Measurements from ENCODE around the gene PDE3A. TPM values are rescaled to one million over a fixed set of nuclear protein-coding genes. Genes with fewer than 3 reads are reported as not detected.

The PDE3A gene
- total RNA-seq, 1 donor from 2014 or later, result 1.3 TPM

DNA sequence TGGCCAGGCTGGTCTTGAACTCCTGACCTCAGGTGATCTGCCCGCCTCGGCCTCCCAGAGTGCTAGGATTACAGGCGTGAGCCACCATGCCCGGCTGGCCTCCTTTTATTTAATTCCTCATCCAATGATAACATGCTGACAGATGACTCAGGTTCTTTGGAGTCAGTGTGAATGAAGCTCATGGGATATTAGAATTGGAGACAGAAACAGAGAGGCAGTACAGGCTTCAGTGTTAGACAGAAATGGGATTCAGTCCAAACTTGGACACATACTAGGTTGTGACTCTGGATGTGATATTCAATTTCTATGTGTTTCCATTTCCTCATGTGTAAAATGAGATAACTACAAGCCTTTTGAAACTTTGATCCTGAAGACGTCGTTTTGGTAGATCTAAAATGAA, 47.3 kb downstream of the PDE3A start:
- H3K27ac Mint-ChIP-seq (ENCODE audit: unreplicated experiment), result no peak overlapping the region
- H3K4me1 Mint-ChIP-seq (ENCODE audit: low read depth, unreplicated experiment), result peaks cover 2% of the 10 kb centered on the region
- no peak overlapping the region for H3K4me3 Mint-ChIP-seq (ENCODE audit: unreplicated experiment)
- no peaks in the 10 kb centered on the region for H3K36me3 Mint-ChIP-seq (ENCODE audit: unreplicated experiment)
- no peak for DNase-seq
- TF ChIP-seq, protein P1, sequence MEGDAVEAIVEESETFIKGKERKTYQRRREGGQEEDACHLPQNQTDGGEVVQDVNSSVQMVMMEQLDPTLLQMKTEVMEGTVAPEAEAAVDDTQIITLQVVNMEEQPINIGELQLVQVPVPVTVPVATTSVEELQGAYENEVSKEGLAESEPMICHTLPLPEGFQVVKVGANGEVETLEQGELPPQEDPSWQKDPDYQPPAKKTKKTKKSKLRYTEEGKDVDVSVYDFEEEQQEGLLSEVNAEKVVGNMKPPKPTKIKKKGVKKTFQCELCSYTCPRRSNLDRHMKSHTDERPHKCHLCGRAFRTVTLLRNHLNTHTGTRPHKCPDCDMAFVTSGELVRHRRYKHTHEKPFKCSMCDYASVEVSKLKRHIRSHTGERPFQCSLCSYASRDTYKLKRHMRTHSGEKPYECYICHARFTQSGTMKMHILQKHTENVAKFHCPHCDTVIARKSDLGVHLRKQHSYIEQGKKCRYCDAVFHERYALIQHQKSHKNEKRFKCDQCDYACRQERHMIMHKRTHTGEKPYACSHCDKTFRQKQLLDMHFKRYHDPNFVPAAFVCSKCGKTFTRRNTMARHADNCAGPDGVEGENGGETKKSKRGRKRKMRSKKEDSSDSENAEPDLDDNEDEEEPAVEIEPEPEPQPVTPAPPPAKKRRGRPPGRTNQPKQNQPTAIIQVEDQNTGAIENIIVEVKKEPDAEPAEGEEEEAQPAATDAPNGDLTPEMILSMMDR (IDR thresholded peaks at IDR 0.05; ENCODE audit: partially characterized antibody, unreplicated experiment), result no peak
- no peaks in the 10 kb centered on the region for H3K27me3 Mint-ChIP-seq (ENCODE audit: unreplicated experiment)
- no peaks in the 10 kb centered on the region for H3K9me3 Mint-ChIP-seq (ENCODE audit: unreplicated experiment)

DNA sequence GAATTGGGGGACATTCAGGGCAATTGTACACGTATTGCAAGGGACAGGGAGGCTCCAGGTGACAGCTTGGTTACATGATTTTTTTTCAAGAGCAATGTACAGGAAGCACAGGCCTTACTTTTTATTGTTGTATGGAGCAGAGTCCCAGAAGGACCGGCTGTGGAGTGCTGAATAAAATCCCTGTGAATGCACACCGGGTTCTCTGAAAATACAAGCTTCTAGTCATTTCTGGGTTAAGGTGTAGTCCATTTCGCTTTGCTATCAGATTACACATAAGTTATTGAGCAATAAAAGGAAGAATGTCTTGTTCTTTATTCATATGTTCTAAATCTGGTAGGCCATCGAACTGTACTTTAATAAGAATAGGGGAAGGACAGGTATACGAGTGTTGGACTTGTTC, 52.2 kb downstream of the PDE3A start:
- no peaks in the 10 kb centered on the region for H3K36me3 Mint-ChIP-seq (ENCODE audit: unreplicated experiment)
- no peak for DNase-seq
- no peaks in the 10 kb centered on the region for H3K9me3 Mint-ChIP-seq (ENCODE audit: unreplicated experiment)
- no peak overlapping the region for H3K4me3 Mint-ChIP-seq (ENCODE audit: unreplicated experiment)
- H3K27me3 Mint-ChIP-seq (ENCODE audit: unreplicated experiment), result no peaks in the 10 kb centered on the region
- TF ChIP-seq, protein P1 (IDR thresholded peaks at IDR 0.05; ENCODE audit: partially characterized antibody, unreplicated experiment), result no peak
- no peak overlapping the region for H3K27ac Mint-ChIP-seq (ENCODE audit: unreplicated experiment)
- peaks cover 5% of the 10 kb centered on the region for H3K4me1 Mint-ChIP-seq (ENCODE audit: low read depth, unreplicated experiment)

DNA sequence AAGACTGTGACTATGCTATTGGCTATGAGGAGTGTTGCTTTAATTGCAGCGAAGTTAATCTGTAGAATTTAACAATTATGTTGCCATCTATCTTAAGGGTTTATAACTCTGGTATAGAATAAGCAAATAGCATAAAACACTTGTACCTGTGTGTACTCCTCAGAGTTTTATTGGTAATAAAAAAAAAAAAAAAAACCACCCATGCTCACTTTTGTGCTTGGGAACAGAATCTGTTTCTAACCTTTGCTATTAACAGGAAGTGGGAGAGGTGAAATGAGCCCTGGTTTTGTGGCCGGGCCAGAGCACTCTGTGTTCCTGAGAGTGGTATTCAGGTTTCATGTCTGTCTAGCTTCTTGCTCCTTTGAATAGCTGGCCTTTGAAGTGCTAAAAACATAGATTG, 53.1 kb downstream of the PDE3A start:
- H3K9me3 Mint-ChIP-seq (ENCODE audit: unreplicated experiment), result no peaks in the 10 kb centered on the region
- no peaks in the 10 kb centered on the region for H3K27me3 Mint-ChIP-seq (ENCODE audit: unreplicated experiment)
- H3K36me3 Mint-ChIP-seq (ENCODE audit: unreplicated experiment), result no peaks in the 10 kb centered on the region
- no peak for DNase-seq
- H3K4me3 Mint-ChIP-seq (ENCODE audit: unreplicated experiment), result no peak overlapping the region
- TF ChIP-seq, protein P1 (IDR thresholded peaks at IDR 0.05; ENCODE audit: partially characterized antibody, unreplicated experiment), result no peak
- H3K4me1 Mint-ChIP-seq (ENCODE audit: low read depth, unreplicated experiment), result peaks cover 5% of the 10 kb centered on the region
- H3K27ac Mint-ChIP-seq (ENCODE audit: unreplicated experiment), result no peak overlapping the region

DNA sequence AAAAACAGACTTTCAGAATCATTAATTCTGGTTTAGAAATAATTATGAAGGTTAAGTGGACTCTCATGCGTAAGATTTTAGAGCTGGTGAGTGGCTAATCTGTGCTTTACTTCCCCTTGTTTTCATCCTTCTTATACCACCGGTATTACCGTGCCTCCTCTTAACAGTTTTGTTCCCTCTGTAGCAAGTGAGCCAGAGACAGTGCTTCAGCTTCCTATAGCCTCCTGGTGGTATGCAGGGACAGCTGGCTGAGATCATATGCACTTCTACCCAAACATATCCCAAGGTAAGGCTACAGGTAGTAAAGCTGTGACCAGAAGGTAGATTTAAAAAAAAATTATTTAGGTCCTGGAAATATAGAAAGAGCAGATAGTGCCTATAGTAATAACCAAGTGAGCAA, 55.2 kb downstream of the PDE3A start:
- no peak for DNase-seq
- H3K4me1 Mint-ChIP-seq (ENCODE audit: low read depth, unreplicated experiment), result peaks cover 5% of the 10 kb centered on the region
- TF ChIP-seq, protein P1 (IDR thresholded peaks at IDR 0.05; ENCODE audit: partially characterized antibody, unreplicated experiment), result no peak
- no peaks in the 10 kb centered on the region for H3K9me3 Mint-ChIP-seq (ENCODE audit: unreplicated experiment)
- H3K27ac Mint-ChIP-seq (ENCODE audit: unreplicated experiment), result peak overlapping the region; percentile 2
- no peak overlapping the region for H3K4me3 Mint-ChIP-seq (ENCODE audit: unreplicated experiment)
- no peaks in the 10 kb centered on the region for H3K27me3 Mint-ChIP-seq (ENCODE audit: unreplicated experiment)
- H3K36me3 Mint-ChIP-seq (ENCODE audit: unreplicated experiment), result no peaks in the 10 kb centered on the region

DNA sequence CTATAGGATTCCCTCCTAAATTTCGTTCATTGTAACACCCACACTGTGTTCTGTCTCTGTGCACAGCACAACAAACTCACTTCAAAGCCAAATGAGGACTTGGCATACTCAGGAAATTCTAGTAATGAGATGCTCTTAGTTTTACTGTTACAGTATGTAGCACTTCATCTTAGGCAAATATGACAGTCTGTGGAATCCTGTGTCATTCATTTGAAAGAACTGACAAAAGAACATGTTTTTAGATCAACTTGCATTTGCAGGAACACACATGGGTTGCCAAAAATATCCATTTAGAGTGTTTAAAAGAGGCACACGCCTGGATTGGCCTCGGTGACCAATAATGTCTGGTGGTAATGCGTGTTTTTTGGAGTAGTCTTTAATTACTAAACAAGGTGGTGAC, 56.5 kb downstream of the PDE3A start:
- no peaks in the 10 kb centered on the region for H3K27me3 Mint-ChIP-seq (ENCODE audit: unreplicated experiment)
- H3K36me3 Mint-ChIP-seq (ENCODE audit: unreplicated experiment), result no peaks in the 10 kb centered on the region
- peaks cover 5% of the 10 kb centered on the region for H3K4me1 Mint-ChIP-seq (ENCODE audit: low read depth, unreplicated experiment)
- DNase-seq, result no peak
- no peak overlapping the region for H3K4me3 Mint-ChIP-seq (ENCODE audit: unreplicated experiment)
- H3K27ac Mint-ChIP-seq (ENCODE audit: unreplicated experiment), result peak overlapping the region; percentile 20
- TF ChIP-seq, protein P1 (IDR thresholded peaks at IDR 0.05; ENCODE audit: partially characterized antibody, unreplicated experiment), result no peak
- H3K9me3 Mint-ChIP-seq (ENCODE audit: unreplicated experiment), result no peaks in the 10 kb centered on the region

Data from glutamatergic neuron (in vitro differentiated cells).